Karpas-422 (cell line): Measurements from ENCODE around the gene IFIT1. TPM values are rescaled to one million over a fixed set of nuclear protein-coding genes. Genes with fewer than 3 reads are reported as not detected.

Experiments
- DNase-seq: peaks from one replicate; pipeline ENCODE4 v3.0.0-alpha.2; 2015
- H2AFZ ChIP-seq: fragments of 200-600 bp; sonication (generic); 2 replicates; pipeline ENCODE4 v1.6.1; 2014; ENCODE audit warnings: antibody characterized with exemption, low read length, mixed read lengths
- H3K27ac ChIP-seq: fragments of 200-600 bp; sonication (generic); 2 replicates; pipeline ENCODE4 v1.5.1; 2014; ENCODE audit warnings: mild to moderate bottlenecking, low read length, moderate library complexity
- H3K27me3 ChIP-seq: fragments of 200-600 bp; sonication (generic); 2 replicates; pipeline ENCODE4 v1.6.1; 2014; ENCODE audit warnings: low read length, mixed read lengths
- H3K36me3 ChIP-seq: fragments of 200-600 bp; sonication (generic); 2 replicates; pipeline ENCODE4 v1.6.1; 2014; ENCODE audit warnings: low read length, mixed read lengths; ENCODE audit not compliant: insufficient read depth
- H3K4me1 ChIP-seq: fragments of 200-600 bp; sonication (generic); 2 replicates; pipeline ENCODE4 v1.6.1; 2014; ENCODE audit warnings: mild to moderate bottlenecking, low read length, mixed read lengths
- H3K4me2 ChIP-seq: fragments of 200-600 bp; sonication (generic); 2 replicates; pipeline ENCODE4 v1.6.1; 2014; ENCODE audit warnings: low read length, low read depth, mild to moderate bottlenecking; ENCODE audit not compliant: poor library complexity, severe bottlenecking
- H3K4me3 ChIP-seq: fragments of 200-600 bp; sonication (generic); 2 replicates; pipeline ENCODE4 v1.5.1; 2014; ENCODE audit warnings: mild to moderate bottlenecking, antibody characterized with exemption, low read length, mixed read lengths
- H3K79me2 ChIP-seq: fragments of 200-600 bp; sonication (generic); 2 replicates; pipeline ENCODE4 v1.6.1; 2014; ENCODE audit warnings: mild to moderate bottlenecking, low read length, mixed read lengths
- H3K9ac ChIP-seq: fragments of 200-600 bp; sonication (generic); 2 replicates; pipeline ENCODE4 v1.6.0; 2014; ENCODE audit warnings: low read length
- H3K9me2 ChIP-seq: fragments of 200-600 bp; sonication (generic), shearing (Covaris generic); replicated peaks from 2 replicates; pipeline ENCODE4 v1.6.0; 2014; ENCODE audit warnings: mild to moderate bottlenecking, low read length, moderate library complexity; ENCODE audit not compliant: insufficient read depth
- H3K9me3 ChIP-seq: fragments of 300-700, 200-600 bp; sonication (generic); 2 replicates; pipeline ENCODE4 v1.6.1; 2014; ENCODE audit warnings: low read length, mixed read lengths
- H4K20me1 ChIP-seq: fragments of 200-600 bp; sonication (generic); 2 replicates; pipeline ENCODE4 v1.6.1; 2014; ENCODE audit warnings: mild to moderate bottlenecking, antibody characterized with exemption, low read length, low read depth; ENCODE audit not compliant: insufficient read depth
- total RNA-seq: library from RNA; depleted of rRNA; stranded (reverse); fragments of >200 nt; shearing (Covaris generic); gene quantifications from 2 replicates; pipeline ENCODE4 v1.2.3, GENCODE V29; 2014; ENCODE audit warnings: low replicate concordance

IFIT1 gene
- total RNA-seq, 1 experiment from 2014 or later = 0.30 TPM

GRCh38 chr10:89371987-89372386, 20.4 kb upstream of the IFIT1 start:
- Histone ChIP-seq H2AFZ (no peak overlapping the region), H3K9me2 (no peaks in the 10 kb centered on the region), H3K4me2 (no peak overlapping the region), H3K79me2 (no peaks in the 10 kb centered on the region), H3K9ac (no peak overlapping the region), H3K9me3 (no peaks in the 10 kb centered on the region), H3K27me3 (no peaks in the 10 kb centered on the region), H4K20me1 (no peaks in the 10 kb centered on the region), H3K4me3 (no peak overlapping the region), H3K4me1 (no peaks in the 10 kb centered on the region), H3K27ac (no peak overlapping the region), H3K36me3 (no peaks in the 10 kb centered on the region)
- DNase-seq = no peak

DNA sequence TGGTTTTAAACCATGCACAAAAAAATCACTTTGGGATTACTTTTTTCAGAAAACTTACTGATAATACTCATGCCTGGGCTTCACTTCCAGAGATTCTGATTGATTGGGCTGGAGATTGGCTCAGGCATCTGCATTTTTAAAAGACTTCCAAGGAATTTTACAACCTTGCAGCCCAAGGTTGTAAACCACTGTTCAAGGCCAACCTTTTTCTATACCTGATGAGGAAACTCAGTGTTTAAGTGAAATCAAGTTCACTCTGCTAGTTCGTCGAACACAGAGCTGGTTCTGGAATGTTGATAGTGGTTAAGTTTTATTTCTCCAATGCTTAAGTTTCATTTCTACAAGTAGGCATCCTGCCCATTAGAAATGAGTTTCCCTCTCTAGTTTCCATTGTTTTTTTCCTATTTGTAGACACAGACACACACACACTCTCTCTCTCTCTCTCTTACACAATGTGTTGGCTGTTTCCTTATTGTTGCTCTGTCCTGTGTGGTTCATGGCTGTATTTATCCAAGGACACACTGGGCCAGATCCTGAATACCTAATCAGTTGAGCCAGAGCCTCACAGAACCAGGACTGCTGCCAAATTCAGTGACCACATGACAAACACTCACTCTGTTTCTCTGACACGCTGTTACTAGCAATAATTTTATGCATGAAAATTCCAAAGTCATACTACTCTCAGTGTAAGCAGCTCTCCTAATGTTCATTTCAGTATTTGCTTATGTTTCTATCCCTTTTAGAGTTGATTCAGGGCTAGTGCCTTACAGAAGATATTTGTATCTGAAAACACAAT, 18.3 kb upstream of the IFIT1 start:
- H3K9me2 ChIP-seq = no peaks in the 10 kb centered on the region
- no peaks in the 10 kb centered on the region for H3K79me2 ChIP-seq
- no peaks in the 10 kb centered on the region for H3K36me3 ChIP-seq
- no peaks in the 10 kb centered on the region for H3K4me1 ChIP-seq
- no peak for DNase-seq
- H3K4me2 ChIP-seq = no peak overlapping the region
- H3K27me3 ChIP-seq = no peaks in the 10 kb centered on the region
- H3K9ac ChIP-seq = no peak overlapping the region
- no peak overlapping the region for H3K27ac ChIP-seq
- no peaks in the 10 kb centered on the region for H4K20me1 ChIP-seq
- no peaks in the 10 kb centered on the region for H3K9me3 ChIP-seq
- H3K4me3 ChIP-seq = no peak overlapping the region
- no peak overlapping the region for H2AFZ ChIP-seq

DNA sequence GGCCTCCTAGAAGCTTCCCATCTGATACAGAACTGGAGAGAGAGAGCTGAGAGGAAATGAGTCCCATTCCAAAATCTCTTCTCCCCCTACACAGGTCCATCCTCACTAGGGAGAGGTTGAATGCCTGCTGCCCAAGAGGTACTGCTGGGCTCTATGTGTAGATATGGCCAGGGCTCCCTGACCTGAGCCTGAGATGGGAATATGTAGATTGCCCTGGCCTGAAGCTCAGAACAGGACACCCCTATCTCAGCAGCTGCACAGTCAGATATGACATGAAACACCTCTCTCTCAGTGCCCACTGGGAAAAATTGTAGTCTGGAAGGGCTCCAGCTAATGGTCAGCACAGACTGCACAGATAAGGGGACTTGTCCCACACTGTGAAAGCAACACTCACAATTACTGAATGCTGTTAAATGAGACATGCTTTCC, 17.7 kb upstream of the IFIT1 start:
- no peak for DNase-seq
- Histone ChIP-seq H3K4me2 (no peak overlapping the region), H3K9me2 (no peaks in the 10 kb centered on the region), H3K9me3 (no peaks in the 10 kb centered on the region), H4K20me1 (no peaks in the 10 kb centered on the region), H3K4me3 (no peak overlapping the region), H3K36me3 (no peaks in the 10 kb centered on the region), H3K4me1 (no peaks in the 10 kb centered on the region), H3K79me2 (no peaks in the 10 kb centered on the region), H3K27ac (no peak overlapping the region), H3K27me3 (no peaks in the 10 kb centered on the region), H2AFZ (no peak overlapping the region), H3K9ac (no peak overlapping the region)

DNA sequence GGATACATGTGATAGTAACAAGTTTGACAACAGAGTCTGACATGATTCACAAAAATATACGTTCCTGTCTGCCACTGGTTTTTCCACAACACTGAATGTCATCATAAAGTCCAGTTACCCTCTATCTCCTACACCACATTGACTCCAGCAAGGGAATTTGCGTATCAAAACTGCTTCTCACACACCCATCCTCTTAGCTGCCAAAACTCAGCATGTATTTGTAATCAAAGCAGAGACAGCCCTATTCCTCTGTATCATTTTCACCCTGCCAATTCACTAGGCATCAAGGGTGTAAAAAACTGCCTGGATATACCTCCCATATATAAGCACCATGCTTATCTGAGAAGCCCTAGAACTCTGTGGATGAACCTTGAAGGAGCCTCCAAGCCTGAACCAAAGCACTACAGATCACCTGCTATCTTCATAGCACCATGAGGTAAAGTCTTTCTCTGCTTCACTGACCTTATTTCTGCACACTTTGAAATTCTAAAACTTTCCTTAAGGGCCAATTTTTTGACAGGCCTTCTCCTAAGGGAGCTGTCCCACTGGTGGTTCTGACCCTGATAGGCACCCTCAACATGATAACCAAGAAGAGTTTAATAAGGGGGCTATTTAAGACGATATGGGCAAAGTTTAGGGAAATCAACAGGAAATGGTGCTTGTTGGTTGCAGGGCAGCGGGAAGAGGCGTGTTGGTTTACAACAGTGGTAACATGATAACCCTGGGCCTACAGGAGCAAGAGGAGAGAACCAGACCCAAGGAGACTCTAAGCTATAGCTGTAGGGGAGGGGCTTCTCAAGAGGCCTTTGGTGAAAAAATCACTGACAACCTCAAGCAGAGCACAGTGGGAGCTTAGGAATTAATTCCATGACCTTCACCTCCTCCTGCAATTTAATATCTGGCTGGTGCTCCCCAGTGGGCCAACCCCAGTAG, 14.5 kb upstream of the IFIT1 start, which contains the start of gene IFIT1B:
TSS of gene IFIT1B (plus strand) at position 352 of the 933 bp plus-strand sequence. CDS start at position 432, 80 bp downstream.
- Histone ChIP-seq H4K20me1 (no peaks in the 10 kb centered on the region), H3K79me2 (no peaks in the 10 kb centered on the region)

GRCh38 chr10:89379103-89379502, 13.3 kb upstream of the IFIT1 start:
- Histone ChIP-seq H4K20me1 (no peaks in the 10 kb centered on the region), H3K9ac (no peak overlapping the region), H3K79me2 (no peaks in the 10 kb centered on the region), H3K4me3 (no peak overlapping the region), H3K27me3 (no peaks in the 10 kb centered on the region), H3K4me1 (no peaks in the 10 kb centered on the region), H3K9me3 (no peaks in the 10 kb centered on the region), H3K36me3 (no peaks in the 10 kb centered on the region), H3K27ac (no peak overlapping the region), H3K9me2 (no peaks in the 10 kb centered on the region), H3K4me2 (no peak overlapping the region), H2AFZ (no peak overlapping the region)
- no peak for DNase-seq

More for the DNA sequence above, 14.5 kb upstream of the IFIT1 start, which contains the start of gene IFIT1B:
- H3K27me3 ChIP-seq = no peaks in the 10 kb centered on the region
- no peaks in the 10 kb centered on the region for H3K36me3 ChIP-seq
- no peak within 1 kb of the TSS for H3K4me2 ChIP-seq
- no peak within 1 kb of the TSS for H3K27ac ChIP-seq
- DNase-seq = no peak
- H3K9me3 ChIP-seq = no peaks in the 10 kb centered on the region
- H2AFZ ChIP-seq = no peak within 1 kb of the TSS
- H3K4me1 ChIP-seq = no peaks in the 10 kb centered on the region
- H3K9me2 ChIP-seq = no peaks in the 10 kb centered on the region
- no peak within 1 kb of the TSS for H3K4me3 ChIP-seq
- no peak within 1 kb of the TSS for H3K9ac ChIP-seq

DNA sequence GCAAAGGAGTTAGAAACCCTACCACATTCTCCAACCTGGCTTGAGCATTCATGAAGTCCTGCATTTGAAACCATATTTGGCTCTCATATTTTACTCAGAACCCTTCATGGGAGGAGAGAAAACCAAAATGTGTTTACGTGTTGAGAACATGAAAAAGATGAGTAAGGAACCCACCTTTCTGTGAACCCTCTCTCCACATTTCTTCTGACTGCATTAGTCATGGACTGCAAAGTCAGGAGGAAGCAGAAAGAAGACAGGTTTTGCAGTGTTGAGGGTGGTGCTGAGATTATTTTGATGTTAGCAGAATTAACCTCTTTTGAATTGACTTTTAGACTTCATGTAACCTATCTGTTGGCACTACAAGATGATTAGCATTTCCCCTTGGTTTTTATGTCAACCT, 9.7 kb upstream of the IFIT1 start:
- H3K4me3 ChIP-seq = no peak overlapping the region
- no peaks in the 10 kb centered on the region for H3K36me3 ChIP-seq
- no peaks in the 10 kb centered on the region for H3K27me3 ChIP-seq
- no peak overlapping the region for H3K4me2 ChIP-seq
- H3K79me2 ChIP-seq = no peaks in the 10 kb centered on the region
- H3K4me1 ChIP-seq = no peaks in the 10 kb centered on the region
- H3K9me3 ChIP-seq = no peaks in the 10 kb centered on the region
- H3K9ac ChIP-seq = no peak overlapping the region
- no peaks in the 10 kb centered on the region for H3K9me2 ChIP-seq
- no peak for DNase-seq
- H3K27ac ChIP-seq = no peak overlapping the region
- no peaks in the 10 kb centered on the region for H4K20me1 ChIP-seq
- no peak overlapping the region for H2AFZ ChIP-seq

- Histone ChIP-seq H3K9ac (no peak overlapping the region), H3K4me3 (no peak overlapping the region), H2AFZ (no peak overlapping the region), H3K4me1 (no peaks in the 10 kb centered on the region), H3K9me2 (no peaks in the 10 kb centered on the region), H3K79me2 (no peaks in the 10 kb centered on the region), H3K36me3 (no peaks in the 10 kb centered on the region), H4K20me1 (no peaks in the 10 kb centered on the region), H3K9me3 (no peaks in the 10 kb centered on the region), H3K4me2 (no peak overlapping the region), H3K27ac (no peak overlapping the region), H3K27me3 (no peaks in the 10 kb centered on the region)
- no peak for DNase-seq
Measured at GRCh38 chr10:89384474-89385340, 7.7 kb upstream of the IFIT1 start.
